ENCODE results near the gene KIAA0319L.

DNA sequence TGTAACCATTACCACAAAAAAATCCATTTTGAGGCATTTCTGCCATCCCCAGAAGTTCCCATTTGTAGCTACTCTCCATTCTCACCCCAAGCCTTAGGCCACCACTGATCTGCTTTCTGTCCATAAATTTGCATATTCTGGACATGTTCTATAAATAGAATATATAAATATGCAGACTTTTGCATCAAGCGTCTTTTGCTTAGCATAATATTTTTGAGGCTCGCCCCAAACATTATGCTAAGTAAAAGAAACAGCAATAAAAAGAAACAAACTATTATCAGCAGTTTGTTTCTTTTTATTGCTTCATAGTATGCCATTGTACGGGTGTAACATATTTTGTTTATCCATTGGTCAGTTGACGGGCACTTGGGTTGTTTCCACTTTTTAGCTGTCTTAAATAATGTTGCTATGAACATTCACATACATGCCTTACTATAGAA lies 23.8 kb upstream of the KIAA0319L start:
- TF ChIP-seq POLR2A (IDR thresholded peaks at IDR 0.05; ENCODE audit: low read length), result no peak
- TF ChIP-seq GATA1 (IDR thresholded peaks at IDR 0.05; ENCODE audit: low read depth, low read length), result no peak

Measured in erythroblast (primary cell).